H54 (cell line): ENCODE data around the gene PALD1.
"Not testable (repeated sequence)": the region's sequence is repeated elsewhere in the genome, so short reads cannot be mapped to it uniquely, and the experiment has no call there.

Experiments
- DNase-seq: peaks from one replicate; pipeline ENCODE4 v3.0.0; 2011; ENCODE audit warnings: low spot score, mixed read lengths; ENCODE audit not compliant: insufficient read length
- FAIRE-seq: peaks from 3 replicates; lab custom pipeline; 2011; peaks lifted over from hg19 to GRCh38; lab: Jason Lieb, UNC
- POLR2A ChIP-seq: IDR thresholded peaks from 2 replicates; pipeline ENCODE4 v1.6.1; 2011; ENCODE audit warnings: low read depth, mild to moderate bottlenecking, low read length

The PALD1 gene

GRCh38 chr10:70571636-70572439, 93.3 kb downstream of the PALD1 start:
- FAIRE-seq: no peak
- DNase-seq: no peak
- TF ChIP-seq POLR2A: no peak

- no peak for TF ChIP-seq POLR2A
- DNase-seq (no peak), FAIRE-seq (no peak)
These were observed 95.3 kb downstream of the PALD1 start for GRCh38 chr10:70573599-70574506.

DNA sequence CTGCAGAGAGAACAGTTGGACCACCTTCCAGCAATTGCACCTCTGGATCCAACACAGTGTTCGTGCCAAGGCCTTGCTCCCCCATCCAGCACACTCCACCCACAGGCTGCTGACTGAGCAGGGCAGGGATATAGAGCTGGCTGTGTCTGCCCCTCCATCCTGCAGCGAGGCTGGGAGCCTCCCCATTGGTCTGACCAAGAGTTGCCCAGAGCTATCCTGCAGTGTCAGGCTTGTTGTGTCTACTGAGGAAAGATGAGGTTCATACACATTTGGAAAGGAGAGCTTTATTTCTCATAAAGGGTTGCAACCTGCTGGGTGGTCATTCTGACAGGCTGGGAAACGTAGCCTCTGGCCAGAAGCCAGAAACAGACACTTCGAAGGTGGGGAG, 96.9 kb downstream of the PALD1 start:
- FAIRE-seq (no peak), DNase-seq (no peak)
- no peak for TF ChIP-seq POLR2A

DNA sequence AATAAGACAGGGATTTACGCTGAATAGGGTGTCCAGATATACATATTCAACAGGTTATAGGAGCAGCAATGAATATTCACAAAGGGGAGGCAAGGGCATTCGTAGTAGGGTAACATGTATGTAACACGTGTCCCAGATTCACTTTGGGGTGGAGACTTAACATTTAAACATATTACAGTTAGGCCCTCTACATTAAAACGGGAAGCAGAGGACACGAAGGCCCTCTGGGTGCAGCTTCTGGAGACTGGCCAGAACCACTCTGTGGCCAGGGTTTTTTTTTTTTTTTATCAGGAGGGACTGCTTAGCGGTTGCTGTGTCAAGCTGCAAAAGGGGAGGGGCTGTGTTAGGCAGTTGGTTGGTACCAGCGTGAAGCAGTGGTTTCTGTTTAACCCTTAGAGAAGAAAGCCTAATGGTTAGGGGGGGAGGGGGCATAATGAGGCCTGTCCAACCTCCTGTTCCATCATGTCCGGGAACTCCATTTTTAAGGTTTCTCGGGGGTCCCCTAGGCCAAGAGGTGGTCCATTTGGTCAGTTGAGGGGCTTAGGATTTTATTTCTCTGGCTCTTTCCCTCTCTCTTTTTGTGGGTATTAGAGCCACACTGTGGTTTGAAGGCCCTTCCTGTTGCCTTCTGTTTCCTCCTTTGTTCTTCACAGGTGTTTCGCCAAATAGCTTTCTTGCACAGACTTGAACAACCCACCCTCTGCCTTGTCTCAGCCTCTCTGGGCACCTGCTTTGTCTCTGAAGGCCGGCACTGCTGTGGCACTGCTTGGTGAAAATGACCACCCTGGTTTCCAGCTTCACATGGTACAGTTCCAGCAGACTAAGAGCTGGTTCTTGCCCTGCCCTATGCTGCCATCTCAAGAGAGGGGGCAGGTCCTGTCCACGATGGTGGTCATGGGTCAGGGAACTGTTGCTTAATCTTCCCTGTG, 97.6 kb downstream of the PALD1 start:
- FAIRE-seq (no peak), DNase-seq (peak; percentile 72)
- no peak for TF ChIP-seq POLR2A

- DNase-seq (no peak), FAIRE-seq (no peak)
- no peak for TF ChIP-seq POLR2A
These were observed 98.4 kb downstream of the PALD1 start for GRCh38 chr10:70576803-70577517.

GRCh38 chr10:70578371-70578947, 99.9 kb downstream of the PALD1 start:
- no peak for TF ChIP-seq POLR2A
- peak; percentile 70 for DNase-seq
- peak; percentile 75 for FAIRE-seq

GRCh38 chr10:70579234-70580002, 100.9 kb downstream of the PALD1 start:
- no peak for FAIRE-seq
- no peak for DNase-seq
- no peak for TF ChIP-seq POLR2A

- DNase-seq: not testable (repeated sequence)
These were observed 102.6 kb downstream of the PALD1 start for GRCh38 chr10:70581176-70581575.

DNA sequence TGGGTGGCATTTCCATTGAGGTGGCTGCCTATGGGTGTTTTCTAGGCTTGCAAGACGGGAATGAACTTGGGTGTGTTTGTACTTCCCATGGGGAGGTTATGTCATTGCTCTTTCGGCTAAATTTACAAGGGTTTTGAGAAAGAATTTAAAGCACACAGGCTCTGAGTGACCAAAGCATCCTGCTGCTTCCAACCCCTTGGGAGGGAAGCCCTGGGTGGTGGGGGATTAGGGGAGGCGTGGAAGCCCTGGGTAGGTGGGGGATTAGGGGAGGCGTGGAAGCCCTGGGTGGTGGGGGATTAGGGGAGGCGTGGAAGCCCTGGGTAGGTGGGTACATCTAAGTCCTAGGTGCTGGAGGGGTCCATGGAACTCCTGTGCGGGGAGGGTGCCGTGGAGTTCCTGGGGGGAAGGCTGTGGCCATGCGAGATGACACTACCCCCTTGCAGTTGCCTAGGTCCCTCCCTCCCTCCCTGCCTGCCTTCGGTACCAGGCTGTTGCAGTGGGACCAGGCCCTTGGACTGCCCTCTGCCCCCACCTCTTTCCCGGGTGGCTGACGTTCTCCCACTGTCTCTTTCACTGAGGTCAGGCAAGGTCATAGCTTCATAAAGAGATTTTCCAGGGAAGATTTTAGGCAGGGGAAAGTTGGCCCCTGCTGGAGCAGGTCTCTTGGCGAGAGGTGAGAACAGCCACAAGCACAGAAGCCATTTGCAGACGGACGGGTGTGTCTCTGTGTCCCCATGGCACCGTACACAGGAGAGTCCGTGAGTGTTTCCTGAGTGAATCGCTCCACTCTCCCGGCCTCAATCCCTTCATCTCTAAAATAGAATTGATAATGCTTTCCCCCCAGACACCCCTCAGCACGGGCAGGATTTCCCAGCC, 104.5 kb downstream of the PALD1 start:
- DNase-seq (no peak), FAIRE-seq (no peak)
- no peak for TF ChIP-seq POLR2A

More at GRCh38 chr10:70581176-70581575, 102.6 kb downstream of the PALD1 start:
- FAIRE-seq: not testable (repeated sequence)

DNA sequence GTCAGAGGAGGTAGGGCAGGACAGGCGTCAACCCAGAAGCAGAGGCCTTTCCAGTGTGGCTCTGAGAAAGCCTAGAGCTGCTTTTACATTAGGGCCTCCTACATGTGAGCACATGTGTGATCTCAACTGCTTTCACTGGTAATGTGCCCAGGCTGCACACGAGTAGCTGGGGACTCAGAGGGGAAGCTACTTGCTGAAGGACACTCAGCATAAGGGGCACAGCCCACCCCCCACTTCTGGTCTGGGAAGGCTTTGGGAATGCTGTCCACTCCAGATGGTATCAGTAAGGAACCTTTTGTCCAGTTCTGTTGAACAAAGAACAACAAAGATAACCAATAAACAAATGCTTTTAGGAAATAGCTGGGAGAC, 105.1 kb downstream of the PALD1 start:
- FAIRE-seq (no peak), DNase-seq (no peak)
- TF ChIP-seq POLR2A: no peak

DNA sequence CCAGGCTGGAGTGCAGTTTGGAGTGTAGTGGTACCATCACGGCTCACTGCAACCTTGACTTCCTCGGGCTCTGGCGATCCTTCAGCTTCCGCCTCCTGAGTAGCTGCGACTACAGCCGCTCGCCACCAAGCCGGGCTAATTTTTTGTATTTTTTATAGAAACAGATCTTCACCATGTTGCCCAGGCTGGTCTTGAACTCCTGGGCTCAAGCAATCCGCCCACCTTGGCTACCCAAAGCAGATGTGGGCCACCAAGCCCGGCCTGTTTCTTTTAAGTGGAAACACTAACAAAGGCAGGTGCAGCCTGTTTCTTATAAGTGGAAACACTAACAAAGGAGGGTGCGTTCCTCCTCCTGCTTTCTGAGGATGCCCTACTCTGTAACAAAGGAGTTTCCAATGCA, 105.8 kb downstream of the PALD1 start:
- TF ChIP-seq POLR2A: no peak
- FAIRE-seq (no peak), DNase-seq (no peak)
